Measurements from ENCODE around the gene NADK. TPM values are rescaled to one million over a fixed set of nuclear protein-coding genes. Genes with fewer than 3 reads are reported as not detected.
A peak's percentile ranks its signal among the peaks of the same experiment; 100 is the strongest.
"Not testable (repeated sequence)": the region's sequence is repeated elsewhere in the genome, so short reads cannot be mapped to it uniquely, and the experiment has no call there.

Gene NADK
- polyA plus RNA-seq, 1 donor from 2014 or later, result 55.6 TPM

DNA sequence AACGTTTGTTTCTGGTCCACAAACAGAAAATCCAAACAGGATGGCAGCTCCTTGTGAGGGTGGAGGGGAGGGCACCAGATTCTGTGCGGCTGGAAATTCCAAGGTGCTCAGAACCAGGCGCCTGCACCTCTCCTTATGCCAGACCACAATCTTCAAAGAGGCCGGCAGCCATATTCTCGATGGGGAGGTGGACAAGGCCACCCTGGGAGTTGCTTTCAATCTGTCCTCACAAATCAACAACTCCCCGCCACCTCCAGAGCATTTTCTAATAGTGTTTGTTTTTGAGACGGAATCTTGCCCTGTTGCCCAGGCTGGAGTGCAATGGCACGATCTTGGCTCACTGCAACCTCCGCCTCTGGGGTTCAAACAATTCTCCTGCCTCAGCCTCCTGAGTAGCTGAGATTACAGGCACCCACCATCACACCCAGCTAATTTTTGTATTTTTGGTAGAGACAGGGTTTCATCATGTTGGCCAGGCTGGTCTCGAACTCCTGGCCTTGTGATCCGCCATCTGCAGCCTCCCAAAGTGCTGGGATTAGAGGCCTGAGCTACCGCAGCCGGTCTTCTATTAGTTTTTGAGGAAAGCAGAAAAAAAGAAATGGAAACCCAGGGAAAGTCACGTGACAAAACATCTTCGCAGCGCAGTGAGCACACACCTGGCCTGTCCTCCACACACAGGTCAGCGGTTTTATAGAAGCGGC, 49.0 kb downstream of the NADK start:
- not testable (repeated sequence) for H3K36me3 Mint-ChIP-seq, H3K27me3 Mint-ChIP-seq, H3K9me3 Mint-ChIP-seq
- H3K27ac Mint-ChIP-seq, result peak overlapping the region; percentile 86 to 100 (median 87)
- peak overlapping the region in 3 of 4 donors; percentile 3 to 99 (median 88) for H3K4me3 Mint-ChIP-seq
- H3K4me1 Mint-ChIP-seq, result peaks cover 10 to 15% (median 11%) of the 10 kb centered on the region in 3 donors

DNA sequence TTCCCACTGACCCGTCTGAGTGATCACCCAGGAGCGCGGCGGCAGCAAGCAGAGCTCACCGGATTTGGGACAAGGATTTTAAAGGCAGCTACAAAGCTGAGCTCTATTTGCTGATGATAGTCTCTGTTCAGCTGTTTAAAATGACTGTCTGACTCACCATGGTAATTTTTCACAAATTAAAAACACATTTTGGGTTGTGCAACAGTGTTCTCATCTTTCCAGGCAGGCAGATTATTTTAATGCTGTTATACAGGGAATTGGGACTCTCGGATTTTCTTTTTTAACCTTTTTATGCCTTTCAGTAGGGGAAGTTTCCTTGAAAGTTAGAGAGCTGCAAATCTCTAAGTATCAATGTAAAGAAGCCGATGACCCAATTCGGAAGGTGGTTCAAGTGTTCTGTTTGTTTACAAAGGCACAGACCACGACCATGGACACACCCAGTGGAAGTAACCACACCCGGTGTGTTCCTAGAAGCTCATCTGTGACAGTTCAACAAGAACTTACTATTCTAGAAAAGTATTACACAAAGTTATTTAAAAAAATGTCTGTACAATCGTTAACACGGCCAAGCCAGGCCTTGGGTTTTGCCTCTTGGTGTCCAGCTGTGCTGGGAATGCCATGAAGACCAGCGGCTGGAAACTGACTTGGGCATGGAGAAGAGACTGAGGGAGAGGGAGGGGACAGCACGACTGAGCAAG, 49.8 kb downstream of the NADK start:
- H3K27me3 Mint-ChIP-seq, H3K36me3 Mint-ChIP-seq, H3K9me3 Mint-ChIP-seq: not testable (repeated sequence)
- Mint-ChIP-seq H3K27ac (peak overlapping the region; percentile 87 to 100 (median 96)), H3K4me1 (peaks cover 10 to 15% (median 10%) of the 10 kb centered on the region in 3 donors), H3K4me3 (peak overlapping the region; percentile 45 to 99 (median 88))

DNA sequence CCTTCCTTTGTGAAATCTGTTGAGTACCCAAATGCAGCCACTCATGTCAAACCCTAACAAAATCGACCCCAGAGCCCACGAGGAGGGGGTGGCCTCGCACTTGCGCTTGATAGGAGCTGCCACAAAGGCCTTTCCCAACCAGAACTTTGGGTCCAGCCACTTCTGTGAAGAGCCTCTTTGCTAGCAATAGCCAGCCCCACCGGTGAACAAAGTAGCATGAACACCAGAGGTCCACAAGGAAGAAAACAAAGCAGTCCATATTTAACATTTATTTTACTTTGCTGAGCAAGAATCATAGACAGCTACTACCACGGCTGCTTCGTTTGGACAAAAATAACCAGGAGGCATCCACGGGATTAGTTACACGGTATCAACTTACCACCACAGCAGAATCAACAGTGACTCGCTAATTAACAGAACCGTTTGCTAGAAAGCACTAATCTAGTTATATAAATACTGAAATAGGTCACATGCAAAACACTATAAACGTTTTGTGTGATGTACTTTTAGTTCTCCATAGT, 51.1 kb downstream of the NADK start:
- not testable (repeated sequence) for H3K27me3 Mint-ChIP-seq, H3K9me3 Mint-ChIP-seq, H3K36me3 Mint-ChIP-seq
- Mint-ChIP-seq H3K4me3 (peak overlapping the region in 2 of 4 donors; percentile 58 to 70), H3K4me1 (peaks cover 10 to 15% (median 10%) of the 10 kb centered on the region in 3 donors), H3K27ac (peak overlapping the region; percentile 23 to 62 (median 62))

DNA sequence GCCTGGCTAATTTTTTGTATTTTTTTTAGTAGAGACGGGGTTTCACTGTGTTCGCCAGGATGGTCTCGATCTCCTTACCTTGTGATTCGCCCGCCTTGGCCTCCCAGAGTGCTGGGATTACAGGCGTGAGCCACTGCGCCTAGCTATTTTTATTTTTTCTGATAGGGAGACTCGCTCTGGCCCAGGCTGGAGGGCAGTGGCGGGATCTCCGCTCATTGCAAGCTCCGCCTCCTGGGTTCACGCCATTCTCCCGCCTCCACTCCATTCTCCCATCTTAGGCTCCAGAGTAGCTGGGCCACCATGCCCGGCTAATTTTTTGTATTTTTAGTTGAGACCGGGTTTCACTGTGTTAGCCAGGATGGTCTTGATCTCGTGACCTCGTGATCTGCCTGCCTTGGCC, 52.2 kb downstream of the NADK start:
- H3K9me3 Mint-ChIP-seq, H3K27me3 Mint-ChIP-seq, H3K36me3 Mint-ChIP-seq: not testable (repeated sequence)
- H3K4me1 Mint-ChIP-seq, result peaks cover 10 to 18% (median 14%) of the 10 kb centered on the region in 3 donors
- H3K27ac Mint-ChIP-seq, result peak overlapping the region in 2 of 3 donors; percentile 35 to 87
- H3K4me3 Mint-ChIP-seq, result peak overlapping the region in 1 of 4 donors; percentile 66

DNA sequence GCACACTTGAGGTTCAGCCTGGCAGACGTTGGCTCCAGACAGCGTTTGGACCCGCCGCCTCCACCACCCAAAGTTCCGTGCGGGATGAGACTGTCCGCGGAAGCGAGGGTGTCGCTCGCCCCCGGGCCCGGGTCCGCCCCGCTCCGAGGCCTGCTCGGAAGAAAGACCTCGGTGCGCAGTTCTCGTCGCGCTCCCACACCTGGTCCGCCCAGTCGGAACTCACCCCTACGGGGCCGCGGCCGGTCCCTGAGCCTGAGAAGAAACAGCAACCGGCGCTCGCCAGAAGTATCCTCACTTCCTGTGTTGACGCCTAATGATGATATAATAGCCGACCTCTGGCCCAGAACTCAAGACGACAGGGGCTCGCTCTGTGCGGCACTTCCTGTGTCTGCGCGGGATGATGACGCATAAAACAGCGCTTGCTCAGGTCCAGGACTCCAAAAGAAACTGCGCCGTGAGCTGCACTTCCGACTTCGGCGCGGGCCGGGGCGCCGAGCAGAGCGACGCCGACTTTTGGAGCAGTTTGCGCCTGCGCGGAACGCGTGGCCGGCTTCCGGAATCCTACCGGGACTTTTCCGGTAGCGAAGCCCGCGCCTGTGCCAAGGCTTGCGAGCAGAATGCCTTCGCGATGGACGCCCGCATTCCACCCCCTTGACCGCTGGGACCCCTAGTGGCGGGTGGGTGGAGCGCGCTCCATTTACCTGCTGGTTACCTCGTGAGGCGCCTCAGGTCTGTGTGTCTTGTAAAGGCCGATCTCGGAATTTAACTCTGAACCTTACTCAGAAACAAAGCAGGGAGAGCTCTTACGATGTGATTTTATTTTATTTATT, 54.0 kb downstream of the NADK start, which contains the start of gene CDK11A:
TSS of gene CDK11A (minus strand) at position 323 of the 830 bp plus-strand sequence. CDS start 1,539 bp downstream, outside the sequence.
- Mint-ChIP-seq H3K4me3 (peak within 1 kb of the TSS; percentile 95 to 99 (median 98)), H3K4me1 (peaks cover 10 to 18% (median 12%) of the 10 kb centered on the region in 3 donors), H3K27ac (peak within 1 kb of the TSS; percentile 96 to 99 (median 98))
- H3K36me3 Mint-ChIP-seq, H3K9me3 Mint-ChIP-seq, H3K27me3 Mint-ChIP-seq: not testable (repeated sequence)

DNA sequence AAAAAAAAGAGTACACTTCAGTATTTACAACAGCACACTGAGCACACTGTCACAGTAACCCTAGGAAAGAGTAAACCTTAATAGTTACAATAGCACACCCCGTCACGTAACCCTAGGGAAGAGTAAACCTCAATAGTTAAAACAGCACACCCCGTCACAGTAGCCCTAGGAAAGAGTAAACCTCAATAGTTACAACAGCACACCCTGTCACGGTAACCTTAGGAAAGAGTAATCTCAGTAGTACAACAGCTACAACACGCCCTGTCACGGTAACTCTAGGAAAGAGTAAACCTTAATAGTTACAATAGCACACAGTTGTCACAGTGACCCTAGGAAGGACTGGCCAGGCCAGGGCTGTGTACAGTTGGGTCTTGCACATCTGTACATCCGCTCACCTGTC, 57.1 kb downstream of the NADK start:
- Mint-ChIP-seq H3K27me3 (peaks cover 1% of the 10 kb centered on the region), H3K27ac (peak overlapping the region in 1 of 3 donors; percentile 71), H3K4me1 (peaks cover 3 to 11% (median 5%) of the 10 kb centered on the region in 3 donors), H3K36me3 (peaks cover 3% of the 10 kb centered on the region), H3K4me3 (peak overlapping the region in 1 of 4 donors; percentile 75), H3K9me3 (no peaks in the 10 kb centered on the region)

DNA sequence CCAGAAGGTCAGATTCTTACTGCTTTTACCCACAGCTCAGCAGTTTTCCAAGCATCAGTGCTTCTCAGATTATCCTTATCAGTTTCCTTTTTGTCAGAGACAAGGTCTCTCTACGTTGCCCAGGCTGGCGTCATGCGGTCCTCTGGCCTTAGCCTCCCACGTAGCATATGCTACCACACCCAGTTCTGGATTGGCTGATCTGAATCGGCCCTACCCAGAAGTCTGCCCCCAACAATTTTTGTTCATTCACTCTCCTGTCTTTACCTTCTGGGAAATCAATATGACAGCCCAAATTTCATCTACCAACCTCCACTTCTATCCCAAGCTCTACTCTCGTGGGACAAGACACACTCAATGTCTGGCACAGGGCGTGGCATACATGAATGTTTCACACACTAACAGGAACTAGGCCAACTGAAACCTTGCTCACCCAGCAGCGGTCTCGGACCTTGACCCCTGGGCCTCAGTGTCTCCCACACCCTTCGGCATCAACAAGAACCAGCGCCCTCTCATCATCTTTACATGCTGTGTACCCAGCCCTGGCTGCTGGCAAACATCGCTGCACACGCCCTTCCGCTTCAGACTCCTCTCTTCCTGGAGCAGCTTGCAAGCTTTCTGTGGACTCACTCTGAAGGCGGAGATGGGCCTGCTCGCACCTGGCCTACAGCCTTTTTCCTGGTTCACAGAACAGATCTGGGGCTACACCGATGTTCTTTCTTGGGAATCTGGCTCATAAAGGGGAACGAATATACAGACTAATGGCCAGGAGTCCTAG, 63.0 kb downstream of the NADK start:
- not testable (repeated sequence) for H3K27me3 Mint-ChIP-seq, H3K4me3 Mint-ChIP-seq, H3K9me3 Mint-ChIP-seq, H3K4me1 Mint-ChIP-seq, H3K36me3 Mint-ChIP-seq
- peak overlapping the region in 1 of 3 donors; percentile 76 for H3K27ac Mint-ChIP-seq

DNA sequence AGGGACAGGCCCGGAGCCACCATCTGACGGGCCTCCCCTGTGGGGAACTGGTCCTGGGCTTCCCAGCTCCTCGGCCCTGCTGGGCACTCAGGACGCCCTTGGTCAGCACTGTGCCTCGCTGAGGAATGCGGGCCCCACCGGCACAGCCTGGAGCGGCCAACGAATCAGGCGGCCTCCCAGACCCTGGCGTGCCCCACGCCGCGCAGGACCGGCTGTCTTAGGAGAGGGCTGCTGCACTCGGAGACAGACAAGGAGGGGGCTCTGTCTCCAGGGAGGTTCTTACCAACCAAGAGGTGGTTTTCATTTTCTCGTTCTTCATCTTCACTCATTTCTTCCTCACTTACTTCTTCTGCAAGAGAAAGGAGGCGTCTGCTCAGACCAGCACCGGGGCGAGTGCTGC, 70.4 kb downstream of the NADK start:
- not testable (repeated sequence) for H3K27me3 Mint-ChIP-seq, H3K27ac Mint-ChIP-seq, H3K9me3 Mint-ChIP-seq, H3K4me3 Mint-ChIP-seq, H3K4me1 Mint-ChIP-seq, H3K36me3 Mint-ChIP-seq

DNA sequence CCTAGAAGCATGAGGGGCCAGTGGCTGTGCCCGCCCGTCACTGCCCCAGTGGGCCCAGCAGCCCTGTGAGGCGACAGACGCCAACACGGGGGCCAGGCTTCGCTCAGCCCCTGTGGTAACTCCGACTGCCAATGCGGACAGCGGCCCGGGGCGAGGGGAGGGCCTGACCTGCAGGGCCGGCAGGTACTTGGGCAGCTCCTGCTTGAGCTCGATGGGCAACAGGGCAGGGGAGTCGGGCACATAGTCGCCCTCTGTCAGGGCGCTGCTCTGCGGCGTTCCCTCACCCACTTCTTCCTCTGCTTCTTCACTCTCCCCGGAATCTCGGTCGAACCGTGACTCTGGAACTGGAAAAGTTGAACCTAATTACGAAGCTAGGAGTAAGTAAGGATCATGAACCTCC, 71.0 kb downstream of the NADK start:
- H3K27me3 Mint-ChIP-seq, H3K36me3 Mint-ChIP-seq, H3K4me1 Mint-ChIP-seq, H3K4me3 Mint-ChIP-seq, H3K27ac Mint-ChIP-seq, H3K9me3 Mint-ChIP-seq: not testable (repeated sequence)

DNA sequence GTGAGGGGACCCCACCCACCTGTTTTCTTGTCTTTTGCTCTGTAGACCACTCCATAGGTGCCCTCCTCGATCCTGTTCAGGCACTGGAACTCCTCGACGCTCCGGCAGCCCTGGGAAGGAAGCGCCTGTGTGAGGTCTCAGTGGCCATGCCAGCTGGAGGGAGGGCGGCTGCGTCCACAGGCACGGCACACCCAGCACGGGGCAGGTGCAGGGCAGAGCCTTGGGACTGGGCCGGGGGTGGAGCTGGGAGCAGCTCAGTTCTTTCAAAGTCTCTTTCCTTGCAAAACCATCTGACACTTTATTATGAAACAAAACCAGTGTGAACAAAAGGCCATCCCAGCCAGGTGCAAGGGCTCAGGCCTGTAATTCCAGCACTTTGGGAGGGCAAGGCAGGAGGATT, 72.6 kb downstream of the NADK start:
- not testable (repeated sequence) for H3K27me3 Mint-ChIP-seq, H3K4me3 Mint-ChIP-seq, H3K4me1 Mint-ChIP-seq, H3K27ac Mint-ChIP-seq, H3K9me3 Mint-ChIP-seq, H3K36me3 Mint-ChIP-seq

DNA sequence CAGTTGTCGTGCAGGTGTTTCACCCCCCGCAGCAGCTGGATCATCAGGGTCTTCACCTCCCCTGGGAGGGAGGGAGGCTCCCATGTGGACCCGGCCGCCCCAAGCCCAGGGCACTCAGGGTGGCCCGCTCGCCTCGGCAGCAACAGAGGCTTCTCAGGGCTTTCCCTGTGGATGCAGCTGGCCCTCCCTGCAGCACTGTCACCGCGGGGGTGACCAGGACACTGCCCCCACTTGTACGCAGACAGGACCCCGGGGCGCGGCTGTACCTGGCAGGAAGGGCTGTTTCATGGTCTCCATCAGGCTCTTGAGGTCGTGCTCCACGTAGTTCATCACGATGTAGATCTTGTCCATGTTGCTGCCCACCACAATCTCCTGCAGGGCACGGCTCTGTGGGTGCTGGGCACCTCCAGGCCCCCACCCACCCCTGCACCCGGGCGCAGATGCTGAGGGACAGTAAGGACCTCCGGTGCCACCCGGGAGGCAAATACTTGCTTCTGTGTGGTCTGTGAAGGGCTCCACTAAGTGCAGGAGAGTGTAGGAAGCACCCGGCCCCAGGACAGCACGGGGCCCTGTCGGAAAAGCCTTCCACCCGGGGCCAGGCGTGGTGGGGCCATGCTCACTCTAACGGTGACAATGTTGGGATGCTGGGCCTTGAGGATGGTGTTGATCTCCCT, 73.8 kb downstream of the NADK start:
- H3K27ac Mint-ChIP-seq, H3K4me1 Mint-ChIP-seq, H3K9me3 Mint-ChIP-seq, H3K27me3 Mint-ChIP-seq, H3K4me3 Mint-ChIP-seq, H3K36me3 Mint-ChIP-seq: not testable (repeated sequence)

DNA sequence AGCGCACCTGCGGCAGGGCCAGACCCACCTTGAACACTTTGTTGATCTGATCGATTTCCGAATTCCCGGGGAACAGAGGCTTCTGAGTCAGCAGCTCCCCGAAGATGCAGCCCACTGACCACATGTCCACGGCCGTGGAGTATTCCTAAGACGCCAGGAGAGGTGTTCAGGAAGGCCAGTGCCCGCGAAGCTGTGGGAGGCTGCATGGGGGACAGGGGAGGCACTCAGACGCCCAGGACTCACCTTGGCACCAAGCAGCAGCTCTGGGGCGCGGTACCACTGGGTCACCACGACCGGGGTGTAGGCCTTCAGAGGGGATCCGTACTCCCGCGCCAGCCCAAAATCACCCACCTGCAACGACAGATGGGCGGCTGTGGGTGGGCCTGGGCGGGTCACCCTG, 74.5 kb downstream of the NADK start:
- H3K36me3 Mint-ChIP-seq, result no peaks in the 10 kb centered on the region
- H3K27ac Mint-ChIP-seq, result peak overlapping the region in 1 of 3 donors; percentile 23
- H3K27me3 Mint-ChIP-seq, result peaks cover 2% of the 10 kb centered on the region
- H3K9me3 Mint-ChIP-seq, result no peaks in the 10 kb centered on the region
- no peaks in the 10 kb centered on the region for H3K4me1 Mint-ChIP-seq
- no peak overlapping the region for H3K4me3 Mint-ChIP-seq

DNA sequence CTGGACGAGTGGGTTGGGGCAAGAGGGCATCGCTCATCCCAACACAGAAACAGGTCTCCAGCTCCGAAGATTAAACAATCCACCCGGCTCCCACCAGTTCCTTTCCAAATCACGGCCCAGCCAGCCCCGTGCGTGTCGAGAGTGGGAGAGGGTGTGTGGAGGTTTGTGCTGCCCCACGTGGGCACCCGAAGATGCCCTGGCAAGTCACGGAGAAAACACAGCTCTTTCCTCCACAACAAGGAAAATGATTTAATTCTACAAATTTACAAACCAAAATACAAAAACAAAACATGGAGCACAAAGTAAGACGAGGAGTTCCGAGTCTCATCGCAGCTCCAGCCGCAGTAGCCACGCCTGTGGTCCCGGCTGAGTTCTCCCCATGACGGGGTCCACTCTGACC, 75.8 kb downstream of the NADK start:
- not testable (repeated sequence) for H3K27ac Mint-ChIP-seq, H3K9me3 Mint-ChIP-seq, H3K36me3 Mint-ChIP-seq, H3K27me3 Mint-ChIP-seq, H3K4me1 Mint-ChIP-seq, H3K4me3 Mint-ChIP-seq
